Adipose tissue (tissue), 3 donors: ENCODE measurements around the gene UNC13D. TPM values are rescaled to one million over a fixed set of nuclear protein-coding genes. Genes with fewer than 3 reads are reported as not detected.

ENCODE experiments used
- H3K27ac ChIP-seq: one replicate; pipeline ENCODE4 v1.5.1; 2013; ENCODE audit warnings: low read depth, low read length
- WGBS, 3 donors: extraction: QIAGEN DNeasy Blood & Tissue Kit; methylation state at CpG; one replicate each; pipeline ENCODE4 v1.1.7; 2013; 5-methylcytosine and 5-hydroxymethylcytosine counted together
- polyA plus RNA-seq, 3 donors: library from polyadenylated mRNA; stranded (reverse); fragments of 200-250 nt; gene quantifications; one replicate each; pipeline ENCODE4 v1.2.3, GENCODE V29; 2013
- donor health status: healthy with polysubstance abuse.
- donor health status: Bipolar disorder and iron deficiency.
- donor health status: healthy.

UNC13D gene
- polyA plus RNA-seq, 3 donors: 6.3 to 13.5 (median 10.1) TPM

DNA sequence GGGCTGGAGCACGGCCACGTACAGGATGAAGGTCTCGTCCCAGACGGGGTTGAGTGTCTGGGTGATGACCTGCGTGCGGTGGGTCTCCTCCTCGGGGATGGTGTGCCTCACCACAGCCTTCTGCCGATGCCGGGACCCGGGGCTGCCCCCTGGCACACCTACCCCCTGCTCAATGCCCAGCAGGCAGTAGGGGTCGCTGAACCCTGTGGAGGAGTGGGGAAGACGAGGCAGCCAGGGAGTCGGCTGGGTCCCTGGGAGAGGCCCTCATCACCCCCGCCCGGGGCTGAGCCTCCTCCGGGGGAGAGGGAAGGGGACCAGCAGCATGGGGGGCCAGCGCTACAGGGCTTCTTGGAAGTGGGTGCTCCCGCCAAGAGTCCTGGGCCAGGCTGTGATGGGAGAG is 1.8 kb downstream of the UNC13D start:
- no peak overlapping the region for H3K27ac ChIP-seq
- WGBS, 3 donors: 87 to 90% (median 90%) methylated on average over 17 to 18 of the region's 18 CpGs

DNA sequence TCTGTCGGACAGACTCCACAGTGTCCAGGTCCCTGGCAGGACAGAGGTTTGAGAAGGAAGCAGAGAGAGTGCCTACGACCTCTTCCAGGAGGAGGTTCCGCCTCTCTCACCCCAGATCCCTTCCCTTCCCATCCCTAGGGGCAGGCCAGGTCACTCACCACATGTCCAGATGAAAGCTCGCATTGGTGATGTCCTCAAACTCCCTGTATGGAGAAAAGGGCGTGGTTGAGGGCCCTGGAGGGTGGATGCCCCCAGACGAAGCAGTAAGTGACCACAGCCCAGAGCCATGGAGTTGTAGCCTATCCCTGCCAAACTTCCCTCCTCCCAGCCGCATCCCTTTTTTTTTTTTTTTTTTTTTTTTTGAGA is 3.4 kb downstream of the UNC13D start:
- no peak overlapping the region for H3K27ac ChIP-seq
- 71 to 89% (median 72%) methylated on average over 6 to 7 of the region's 7 CpGs for WGBS, 3 donors

DNA sequence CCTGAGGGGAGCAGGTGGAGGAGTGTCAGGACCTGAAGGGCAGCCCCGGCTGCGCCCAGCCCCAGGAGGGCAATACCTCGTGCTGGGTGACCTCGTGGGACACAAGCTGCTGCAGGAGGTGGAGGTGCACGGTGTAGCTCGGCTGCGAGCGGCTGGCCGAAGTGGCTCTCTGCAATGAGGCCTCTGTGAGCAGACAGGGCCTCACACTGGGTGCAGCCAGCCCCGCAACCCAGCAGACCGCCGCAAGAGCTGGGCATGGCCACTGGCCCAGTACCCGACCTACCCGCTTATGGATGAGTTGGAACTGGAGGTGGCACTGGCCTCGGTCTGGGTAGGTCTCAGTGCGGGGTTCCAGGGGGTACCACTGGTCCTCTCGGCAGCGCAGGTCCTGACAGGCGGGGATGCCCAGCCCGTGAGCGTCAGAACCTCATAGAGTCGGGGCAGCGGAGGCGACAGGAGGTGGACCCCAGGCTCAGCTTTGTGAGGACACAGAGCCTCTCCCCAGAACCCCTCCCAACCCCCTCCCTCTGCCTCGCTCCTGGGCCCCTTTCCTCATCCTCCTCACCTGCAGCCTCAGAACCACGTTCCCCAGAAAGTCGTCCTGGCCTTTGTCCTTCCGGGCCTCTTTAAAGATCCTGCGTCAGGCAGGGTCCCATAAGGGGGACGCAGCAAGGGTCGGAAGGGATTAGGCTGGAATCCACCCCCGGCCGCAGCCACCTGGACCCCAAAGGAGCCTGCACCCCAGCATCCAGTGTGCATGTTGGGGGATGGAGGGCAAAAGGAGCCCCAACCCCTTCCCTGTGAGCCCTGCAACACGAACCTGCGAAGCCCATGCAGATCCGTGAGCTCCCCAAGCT is 4.0 kb downstream of the UNC13D start:
- H3K27ac ChIP-seq: no peak overlapping the region
- 92 to 96% (median 94%) methylated on average over 33 to 36 of the region's 36 CpGs for WGBS, 3 donors

DNA sequence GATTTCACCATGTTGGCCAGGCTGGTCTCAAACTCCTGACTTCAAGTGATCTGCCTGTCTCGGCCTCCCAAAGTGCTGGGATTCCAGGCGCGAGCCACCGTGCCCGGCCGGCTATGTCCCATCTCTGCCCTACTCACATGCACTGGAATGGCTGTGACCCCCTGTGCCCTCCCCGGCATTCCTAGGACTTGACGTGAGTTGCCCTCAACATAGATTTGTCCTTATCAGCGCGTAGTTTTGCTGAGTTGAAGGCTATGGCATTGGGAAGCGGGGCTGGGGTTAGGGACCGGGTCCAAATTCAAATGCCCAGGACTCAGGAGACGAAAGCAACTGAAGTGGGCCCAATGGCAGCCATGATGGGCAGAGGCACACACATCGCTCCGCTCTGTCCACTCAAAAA is 5.8 kb downstream of the UNC13D start:
- H3K27ac ChIP-seq: no peak overlapping the region
- WGBS, 3 donors: 91 to 97% (median 94%) methylated on average over 15 of the region's 15 CpGs

DNA sequence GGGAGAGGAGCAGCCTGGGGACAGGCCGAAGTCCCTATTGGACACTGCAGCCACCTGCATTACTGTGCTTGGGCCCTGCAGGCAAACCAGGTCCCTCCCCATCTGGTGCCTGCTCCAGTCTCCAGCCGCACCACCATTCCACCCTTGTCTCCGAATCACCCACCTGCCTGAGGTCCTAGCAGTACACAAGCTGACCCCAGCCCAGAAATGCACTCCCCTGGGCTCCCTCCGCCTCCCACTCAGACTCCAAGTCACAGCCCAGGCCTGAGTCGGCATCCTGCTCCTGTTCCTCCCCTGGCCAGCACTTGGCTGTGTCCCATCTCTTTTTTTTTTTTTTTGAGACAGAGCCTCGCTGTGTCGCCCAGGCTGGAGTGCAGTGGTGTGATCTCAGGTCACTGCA is 6.3 kb downstream of the UNC13D start:
- no peak overlapping the region for H3K27ac ChIP-seq
- WGBS, 3 donors: 71 to 76% (median 72%) methylated on average over 6 to 7 of the region's 7 CpGs

DNA sequence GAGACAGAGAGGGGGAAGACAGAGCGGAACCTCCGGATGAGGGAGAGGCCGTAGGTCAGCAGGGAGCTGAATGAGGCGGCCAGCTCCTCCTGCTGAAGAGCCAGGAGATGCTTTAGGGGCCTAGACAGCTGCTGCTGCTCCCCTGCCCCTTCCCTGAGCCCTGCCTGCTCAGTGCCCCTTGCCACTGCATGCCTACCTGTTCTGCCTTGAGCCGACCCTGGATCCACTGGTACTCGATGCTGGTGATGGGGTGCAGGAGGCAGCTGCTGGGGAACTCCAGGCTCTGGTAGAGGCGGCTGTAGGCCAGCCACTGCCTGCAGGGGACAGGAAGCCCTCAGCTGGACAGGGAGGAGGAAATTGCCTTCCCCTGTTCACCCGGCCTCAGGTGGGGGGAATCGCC is 7.6 kb downstream of the UNC13D start:
- 81 to 91% (median 87%) methylated on average over 9 of the region's 9 CpGs for WGBS, 3 donors
- no peak overlapping the region for H3K27ac ChIP-seq

DNA sequence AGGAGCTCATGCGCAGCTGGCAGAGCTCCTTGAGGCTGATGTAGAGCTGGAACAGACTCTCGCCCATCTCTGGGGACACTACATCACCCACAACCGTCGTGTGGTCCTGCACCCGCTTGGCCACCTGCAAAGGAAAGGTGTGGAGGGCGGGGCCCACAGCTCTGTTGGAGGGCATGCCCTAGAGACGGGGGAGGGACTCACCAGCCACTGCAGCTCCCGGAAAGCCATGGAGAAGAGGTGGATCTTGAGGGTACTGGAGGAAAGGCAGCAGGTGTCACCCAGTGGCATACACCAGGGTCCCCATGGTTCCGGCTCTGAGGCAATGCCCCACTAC is 8.6 kb downstream of the UNC13D start:
- no peak overlapping the region for H3K27ac ChIP-seq
- WGBS, 3 donors: 82 to 90% (median 86%) methylated on average over 9 of the region's 9 CpGs

DNA sequence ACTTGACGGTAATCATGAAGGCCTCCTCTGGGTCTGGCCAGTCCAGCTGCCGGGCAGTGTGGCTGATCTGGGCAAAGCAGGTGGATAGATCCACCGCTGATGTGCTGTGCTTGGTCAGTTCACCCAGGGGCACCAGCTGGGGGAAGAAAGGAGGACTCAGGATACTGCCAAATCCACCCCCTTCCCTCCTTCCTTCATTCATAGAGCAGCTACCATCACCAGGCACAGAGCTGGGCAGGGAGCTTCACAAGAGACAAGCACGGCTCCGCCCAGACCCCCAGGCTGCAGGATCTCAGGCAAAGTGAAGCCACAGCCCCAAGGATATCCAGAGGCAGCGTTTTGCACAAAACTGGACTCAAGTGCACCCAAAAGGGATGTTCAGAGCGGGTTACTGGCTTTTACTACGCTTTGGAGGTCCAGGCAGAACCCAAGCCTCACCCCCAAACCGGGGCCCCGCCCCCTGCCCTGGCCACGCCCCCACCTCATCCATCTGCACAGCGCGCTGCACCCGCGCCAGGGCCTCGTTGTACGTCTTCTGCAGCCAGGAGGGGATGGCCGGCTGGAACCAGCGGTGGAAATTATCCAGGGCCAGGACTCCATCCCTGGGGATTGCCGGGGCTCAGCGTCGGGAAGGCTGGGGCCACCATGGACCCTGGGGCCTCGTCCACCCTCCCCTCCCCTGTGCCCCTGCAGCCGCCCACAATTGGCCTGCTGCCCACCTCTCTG is 9.1 kb downstream of the UNC13D start:
- no peak overlapping the region for H3K27ac ChIP-seq
- 65 to 73% (median 69%) methylated on average over 23 to 24 of the region's 24 CpGs for WGBS, 3 donors

DNA sequence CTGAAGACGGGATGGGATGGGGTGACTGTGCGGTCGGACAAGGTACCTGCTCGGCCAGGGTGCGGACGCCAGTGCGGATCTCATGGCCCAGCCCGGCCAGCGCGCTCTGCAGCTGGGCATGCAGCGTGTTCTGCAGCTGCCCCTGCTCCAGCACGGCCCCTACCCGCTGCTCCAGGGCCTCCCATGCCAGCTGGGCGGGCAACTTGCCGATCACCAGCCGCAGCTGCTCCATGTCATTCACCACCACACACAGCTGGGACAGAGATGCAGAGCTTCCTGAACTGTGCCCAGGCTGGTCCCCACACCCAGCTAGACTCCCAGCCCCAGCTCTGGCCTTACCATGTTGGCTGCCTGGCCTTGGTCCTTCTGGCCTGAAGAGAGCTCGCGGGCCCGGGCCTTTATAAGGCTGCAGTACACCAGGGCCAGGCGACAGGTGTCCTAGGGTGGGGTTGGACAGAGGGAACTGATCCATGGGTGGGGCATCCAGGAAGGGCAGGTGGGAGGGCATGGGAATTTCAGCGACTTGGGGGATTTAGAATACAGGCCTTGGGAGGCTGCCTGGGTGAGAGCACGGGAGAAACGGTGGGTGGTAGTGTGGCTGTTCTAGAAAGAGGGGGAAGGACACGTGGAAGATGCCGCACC is 9.8 kb downstream of the UNC13D start:
- WGBS, 3 donors: 93 to 95% (median 94%) methylated on average over 25 of the region's 25 CpGs
- H3K27ac ChIP-seq: no peak overlapping the region

DNA sequence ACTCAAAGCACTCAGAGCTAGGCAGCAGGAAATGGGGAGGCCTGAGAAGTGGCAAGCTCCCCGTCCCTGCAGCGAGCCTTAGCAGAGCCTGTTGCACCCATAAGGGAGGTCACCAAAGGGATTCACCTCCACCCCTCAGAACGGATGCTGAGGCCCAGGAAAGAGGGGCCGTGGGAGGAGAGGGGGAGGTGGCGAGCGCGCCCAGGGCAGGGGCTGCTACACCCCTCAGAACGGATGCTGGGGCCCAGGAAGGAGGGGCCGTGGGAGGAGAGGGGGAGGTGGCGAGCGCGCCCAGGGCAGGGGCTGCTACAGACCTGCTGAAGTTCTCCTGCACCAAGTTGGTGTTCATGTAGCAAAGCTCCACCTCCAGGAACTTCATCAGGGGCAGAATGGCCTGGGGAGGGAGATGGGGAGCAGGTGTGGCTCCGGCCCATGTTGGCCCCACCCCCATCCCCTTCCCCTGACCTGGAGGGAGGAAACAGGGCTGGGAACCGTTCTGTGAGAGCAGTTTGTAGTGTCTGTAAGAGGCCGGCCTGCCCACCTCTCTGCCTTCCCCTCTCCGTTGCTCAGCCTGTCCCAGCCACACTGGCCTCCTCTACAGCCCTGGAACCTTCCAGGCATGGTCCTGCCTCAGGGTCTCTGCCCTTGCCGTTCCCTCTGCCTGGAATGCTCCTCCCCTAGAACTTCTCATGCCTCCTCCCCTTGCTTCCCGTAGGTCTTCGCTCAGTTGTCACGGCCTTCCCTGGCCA is 11.4 kb downstream of the UNC13D start:
- H3K27ac ChIP-seq: no peak overlapping the region
- WGBS, 3 donors: 49 to 70% (median 54%) methylated on average over 18 to 20 of the region's 20 CpGs

DNA sequence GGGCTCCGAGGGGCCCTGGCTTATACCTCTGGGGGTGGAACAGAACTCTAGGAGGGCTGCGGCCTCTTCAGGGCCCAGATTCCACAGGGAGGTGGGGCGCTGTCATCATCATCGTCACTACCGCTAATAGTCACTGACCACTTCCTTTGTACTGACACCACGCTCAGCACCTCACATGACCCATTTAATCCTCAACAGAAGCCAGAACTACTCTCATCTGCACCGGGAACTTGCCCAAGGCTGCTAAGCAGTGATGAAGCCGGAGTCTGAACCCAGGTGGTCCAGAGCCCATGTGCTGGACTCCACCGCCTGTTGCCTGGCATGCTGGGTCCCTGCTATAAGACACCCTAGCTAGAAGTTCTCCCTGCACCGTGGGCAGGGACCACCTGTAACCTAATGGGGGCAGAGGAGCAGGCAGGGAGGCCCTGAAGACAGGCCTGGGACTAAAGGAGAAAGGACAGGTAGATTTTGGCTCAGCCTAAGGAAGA is 12.0 kb downstream of the UNC13D start:
- 57 to 90% (median 64%) methylated on average over 10 of the region's 10 CpGs for WGBS, 3 donors

DNA sequence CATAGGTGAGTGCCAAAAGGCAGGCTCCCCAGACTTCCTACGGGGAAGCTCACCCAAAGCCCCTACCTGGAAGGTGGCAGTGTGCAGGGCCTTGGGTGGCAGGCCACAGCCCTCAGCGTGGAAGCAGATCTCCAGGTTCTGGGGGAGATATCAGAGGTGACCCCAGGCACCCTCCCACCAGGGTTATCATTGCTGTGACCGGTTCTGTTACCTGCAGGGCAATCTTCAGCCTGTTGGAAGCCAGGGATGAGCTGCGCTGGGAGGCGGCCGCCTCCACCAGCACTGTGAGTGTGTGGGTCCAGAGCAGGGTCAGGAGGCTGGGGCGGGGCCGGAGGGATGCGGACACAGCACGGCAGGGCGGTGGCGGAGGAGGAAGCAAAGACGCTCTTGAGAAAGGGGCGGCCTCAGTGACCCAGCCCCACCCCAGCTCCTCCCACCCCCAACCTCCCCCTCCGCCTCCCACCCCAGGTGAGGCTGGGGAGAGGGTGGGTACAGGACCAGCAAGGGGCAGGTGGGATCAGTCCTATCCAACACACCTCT is 13.1 kb downstream of the UNC13D start:
- WGBS, 3 donors: 89 to 92% (median 89%) methylated on average over 10 to 15 of the region's 15 CpGs
- H3K27ac ChIP-seq: no peak overlapping the region

More for the DNA sequence above, 12.0 kb downstream of the UNC13D start:
- H3K27ac ChIP-seq: no peak overlapping the region

DNA sequence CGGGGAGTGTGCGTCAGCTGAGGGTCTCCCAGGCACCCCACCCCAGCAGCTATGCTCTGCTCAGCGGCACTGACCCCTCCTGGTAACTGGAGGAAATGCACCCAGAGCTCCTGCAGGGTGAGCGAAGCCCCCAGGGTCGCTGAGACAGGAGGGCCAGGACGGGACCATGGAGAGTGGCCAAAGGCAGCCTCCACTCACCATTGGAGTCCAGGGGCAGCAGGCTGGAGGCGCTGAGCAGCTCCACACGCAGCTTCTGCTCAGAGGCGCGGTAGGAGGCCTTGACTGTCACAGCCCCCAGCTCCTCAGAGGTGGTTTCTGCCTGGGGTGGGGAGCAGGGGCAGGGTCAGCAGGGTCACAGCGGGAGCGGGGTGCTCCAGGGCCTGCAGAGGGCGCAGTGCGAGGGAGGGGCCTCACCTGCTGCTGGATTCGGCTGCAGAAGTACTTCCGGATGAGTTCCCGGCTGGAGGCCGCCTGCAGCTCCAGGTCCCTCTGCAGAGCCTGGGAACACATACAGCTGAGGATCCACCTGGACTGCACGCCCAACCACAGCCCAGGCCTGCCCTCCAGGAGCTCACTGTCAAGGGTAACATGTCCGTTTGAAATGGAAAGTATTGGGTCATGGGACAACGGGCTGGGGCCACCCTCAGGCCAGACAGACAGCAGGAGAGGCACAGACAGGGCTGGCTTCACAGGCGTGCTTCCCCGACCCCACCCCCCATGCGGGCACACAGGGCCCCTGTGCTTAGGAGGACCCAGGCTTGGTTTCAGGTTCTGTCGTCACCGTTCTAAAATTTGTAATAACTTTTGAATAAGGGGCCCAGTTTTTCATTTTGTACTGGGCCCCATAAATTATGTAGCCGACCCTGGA is 13.8 kb downstream of the UNC13D start:
- H3K27ac ChIP-seq: no peak overlapping the region
- WGBS, 3 donors: 76 to 83% (median 80%) methylated on average over 26 to 27 of the region's 27 CpGs

DNA sequence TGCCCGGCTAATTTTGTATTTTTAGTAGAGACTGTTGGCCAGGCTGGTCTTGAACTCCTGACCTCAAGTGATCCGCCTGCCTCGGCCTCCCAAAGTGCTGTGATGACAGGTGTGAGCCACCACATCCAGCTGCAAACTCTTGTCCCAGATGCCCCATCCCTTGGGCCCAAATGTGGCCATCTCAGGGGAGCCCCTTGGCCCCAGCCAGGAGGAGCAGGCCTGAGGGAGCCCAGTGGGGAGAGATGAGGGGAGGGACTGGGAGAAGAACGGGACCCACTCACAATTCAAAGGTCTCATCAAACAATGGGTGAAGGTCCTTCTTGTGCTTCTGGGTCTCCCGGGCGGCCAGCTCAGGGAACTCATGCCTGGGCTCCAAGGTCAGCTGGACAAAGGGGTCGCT is 14.5 kb downstream of the UNC13D start:
- no peak overlapping the region for H3K27ac ChIP-seq
- WGBS, 3 donors: 76 to 95% (median 91%) methylated on average over 7 of the region's 7 CpGs

DNA sequence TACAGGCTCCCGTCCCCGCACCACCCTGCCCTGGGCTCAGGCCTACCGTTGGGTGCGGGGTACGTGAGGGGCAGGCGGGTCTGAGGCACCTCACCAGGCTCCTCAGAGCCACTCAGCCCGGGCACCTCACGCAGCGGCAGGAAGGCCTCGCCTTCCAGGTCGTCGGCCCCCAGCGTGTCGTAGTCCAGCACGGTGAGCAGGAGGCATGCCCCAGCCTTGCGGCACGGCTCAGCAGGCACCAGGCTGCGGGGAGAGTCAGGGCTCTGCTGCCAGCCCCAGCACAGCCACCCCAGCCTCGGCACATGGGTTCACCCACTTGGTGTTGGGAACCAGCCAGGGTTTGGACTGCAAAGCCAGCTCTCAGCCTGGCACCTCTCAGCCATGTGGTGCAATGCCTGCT is 15.5 kb downstream of the UNC13D start:
- 88 to 93% (median 90%) methylated on average over 19 of the region's 19 CpGs for WGBS, 3 donors
- H3K27ac ChIP-seq: no peak overlapping the region

DNA sequence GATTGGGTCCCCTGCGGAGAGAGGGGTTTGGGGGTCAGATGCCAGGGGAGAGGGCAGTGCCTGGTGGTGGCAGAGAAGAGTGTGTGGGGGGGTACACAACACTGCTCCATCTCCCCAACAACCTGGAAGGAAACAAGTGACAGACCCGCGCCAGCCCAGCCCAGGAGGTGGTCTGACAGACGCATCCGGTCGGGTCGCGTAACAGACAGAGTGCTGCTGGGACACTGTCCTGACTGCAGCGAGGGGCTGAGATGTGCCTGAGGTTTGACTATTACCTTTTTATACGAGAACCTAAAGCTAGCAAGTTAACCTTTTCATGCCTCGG is 16.2 kb downstream of the UNC13D start:
- 37 to 51% (median 46%) methylated on average over 11 of the region's 11 CpGs for WGBS, 3 donors
- no peak overlapping the region for H3K27ac ChIP-seq

DNA sequence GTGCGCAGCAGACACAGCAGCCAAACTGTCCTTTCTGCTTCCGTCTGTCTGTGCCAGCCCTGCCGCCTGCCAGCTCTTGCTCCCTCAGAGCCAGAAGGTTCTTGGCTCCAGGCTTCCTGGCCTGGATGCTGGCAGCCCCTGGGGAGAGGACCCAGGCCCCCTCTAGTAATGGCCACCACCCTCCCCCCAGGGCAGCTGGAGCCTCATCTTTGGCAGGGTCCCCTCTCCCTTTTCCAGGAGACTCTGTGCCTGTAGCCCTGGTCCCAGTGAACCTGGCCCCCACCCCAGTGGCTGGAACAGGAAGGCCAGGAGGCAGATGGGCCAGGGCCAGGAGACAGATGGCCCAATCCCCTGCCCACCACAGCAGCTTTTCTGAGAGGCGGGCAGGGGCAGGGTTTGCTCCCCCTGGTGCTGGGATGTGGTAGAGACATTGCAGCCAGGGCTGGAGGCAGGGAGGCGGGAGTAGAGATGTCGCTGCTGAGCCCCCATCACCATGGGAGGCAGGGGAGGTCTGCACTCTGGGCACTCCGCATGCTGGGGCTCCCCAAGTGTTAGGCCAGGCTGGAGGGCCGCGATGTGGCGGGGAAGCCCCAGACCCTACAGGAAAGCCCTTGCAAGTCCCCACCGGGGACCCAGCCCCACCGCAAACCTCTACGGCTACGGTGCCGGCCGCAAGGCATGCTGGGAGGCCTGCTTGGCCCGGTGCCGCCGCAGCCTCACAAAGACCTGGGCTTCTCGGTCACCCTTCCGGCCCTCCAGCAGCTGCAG is 16.7 kb downstream of the UNC13D start:
- WGBS, 3 donors: 16 to 27% (median 26%) methylated on average over 20 to 21 of the region's 21 CpGs
- peak overlapping the region; percentile 2 for H3K27ac ChIP-seq
